Ishikawa (cell line): ENCODE measurements around the gene PTPN1.

Experiments
- CEBPB ChIP-seq: IDR thresholded peaks from 2 replicates; pipeline ENCODE4 v1.6.1; 2012
- CREB1 ChIP-seq: IDR thresholded peaks from 2 replicates; pipeline ENCODE4 v1.6.1; 2012; ENCODE audit warnings: low read depth
- EGR1 ChIP-seq: IDR thresholded peaks from 2 replicates; pipeline ENCODE4 v1.6.1; 2012
- EP300 ChIP-seq: IDR thresholded peaks from 2 replicates; pipeline ENCODE4 v1.6.1; 2012; ENCODE audit warnings: borderline replicate concordance
- FOXM1 ChIP-seq: IDR thresholded peaks from 2 replicates; pipeline ENCODE4 v1.6.1; 2012; ENCODE audit warnings: low read depth, borderline replicate concordance
- NFIC ChIP-seq: IDR thresholded peaks from 2 replicates; pipeline ENCODE4 v1.6.1; 2012
- RAD21 ChIP-seq: IDR thresholded peaks from 2 replicates; pipeline ENCODE4 v1.6.1; 2012; ENCODE audit warnings: low read depth
- TAF1 ChIP-seq: IDR thresholded peaks from 2 replicates; pipeline ENCODE4 v1.6.1; 2012; ENCODE audit warnings: low read depth, mild to moderate bottlenecking
- TCF12 ChIP-seq: IDR thresholded peaks from 2 replicates; pipeline ENCODE4 v1.6.1; 2012; ENCODE audit warnings: low read depth
- TEAD4 ChIP-seq: IDR thresholded peaks from 2 replicates; pipeline ENCODE4 v1.6.1; 2012
- USF1 ChIP-seq: IDR thresholded peaks from 2 replicates; pipeline ENCODE4 v1.6.1; 2012
- YY1 ChIP-seq: IDR thresholded peaks from 2 replicates; pipeline ENCODE4 v1.6.1; 2012; ENCODE audit warnings: low read depth
- ZBTB7A ChIP-seq: IDR thresholded peaks from 2 replicates; pipeline ENCODE4 v1.6.1; 2012; ENCODE audit warnings: low read depth
- TF ChIP-seq, protein P1 (sequence below): IDR thresholded peaks from 2 replicates; pipeline ENCODE4 v1.6.1; 2012
- TF ChIP-seq, protein P2 (sequence below): IDR thresholded peaks from 2 replicates; pipeline ENCODE4 v1.6.1; 2012; ENCODE audit warnings: low read depth, mild to moderate bottlenecking

PTPN1 gene

DNA sequence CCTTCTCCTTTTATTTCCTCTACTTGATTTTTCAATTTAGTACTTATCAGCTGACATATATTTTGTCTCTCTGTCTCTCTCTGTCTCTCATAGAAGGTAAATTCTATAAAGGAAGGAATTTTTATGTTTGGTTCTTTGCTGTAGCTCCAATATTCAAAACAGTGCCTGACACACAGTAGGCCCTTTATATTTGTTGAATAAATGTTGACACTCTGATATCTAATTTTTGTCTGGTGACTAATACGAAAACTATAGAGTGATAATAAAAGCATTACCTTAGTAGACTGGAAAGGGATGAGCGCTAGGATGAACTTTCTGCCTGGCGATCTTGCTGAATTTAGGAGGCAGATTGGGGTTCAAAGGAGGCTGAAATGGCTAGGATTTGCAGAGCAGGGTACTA, 42.8 kb downstream of the PTPN1 start:
- TF ChIP-seq TCF12: no peak
- TF ChIP-seq, protein P1, sequence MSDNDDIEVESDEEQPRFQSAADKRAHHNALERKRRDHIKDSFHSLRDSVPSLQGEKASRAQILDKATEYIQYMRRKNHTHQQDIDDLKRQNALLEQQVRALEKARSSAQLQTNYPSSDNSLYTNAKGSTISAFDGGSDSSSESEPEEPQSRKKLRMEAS: no peak
- no peak for TF ChIP-seq CREB1
- no peak for TF ChIP-seq NFIC
- TF ChIP-seq, protein P2, sequence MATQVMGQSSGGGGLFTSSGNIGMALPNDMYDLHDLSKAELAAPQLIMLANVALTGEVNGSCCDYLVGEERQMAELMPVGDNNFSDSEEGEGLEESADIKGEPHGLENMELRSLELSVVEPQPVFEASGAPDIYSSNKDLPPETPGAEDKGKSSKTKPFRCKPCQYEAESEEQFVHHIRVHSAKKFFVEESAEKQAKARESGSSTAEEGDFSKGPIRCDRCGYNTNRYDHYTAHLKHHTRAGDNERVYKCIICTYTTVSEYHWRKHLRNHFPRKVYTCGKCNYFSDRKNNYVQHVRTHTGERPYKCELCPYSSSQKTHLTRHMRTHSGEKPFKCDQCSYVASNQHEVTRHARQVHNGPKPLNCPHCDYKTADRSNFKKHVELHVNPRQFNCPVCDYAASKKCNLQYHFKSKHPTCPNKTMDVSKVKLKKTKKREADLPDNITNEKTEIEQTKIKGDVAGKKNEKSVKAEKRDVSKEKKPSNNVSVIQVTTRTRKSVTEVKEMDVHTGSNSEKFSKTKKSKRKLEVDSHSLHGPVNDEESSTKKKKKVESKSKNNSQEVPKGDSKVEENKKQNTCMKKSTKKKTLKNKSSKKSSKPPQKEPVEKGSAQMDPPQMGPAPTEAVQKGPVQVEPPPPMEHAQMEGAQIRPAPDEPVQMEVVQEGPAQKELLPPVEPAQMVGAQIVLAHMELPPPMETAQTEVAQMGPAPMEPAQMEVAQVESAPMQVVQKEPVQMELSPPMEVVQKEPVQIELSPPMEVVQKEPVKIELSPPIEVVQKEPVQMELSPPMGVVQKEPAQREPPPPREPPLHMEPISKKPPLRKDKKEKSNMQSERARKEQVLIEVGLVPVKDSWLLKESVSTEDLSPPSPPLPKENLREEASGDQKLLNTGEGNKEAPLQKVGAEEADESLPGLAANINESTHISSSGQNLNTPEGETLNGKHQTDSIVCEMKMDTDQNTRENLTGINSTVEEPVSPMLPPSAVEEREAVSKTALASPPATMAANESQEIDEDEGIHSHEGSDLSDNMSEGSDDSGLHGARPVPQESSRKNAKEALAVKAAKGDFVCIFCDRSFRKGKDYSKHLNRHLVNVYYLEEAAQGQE: no peak
- no peak for TF ChIP-seq EP300
- no peak for TF ChIP-seq FOXM1

DNA sequence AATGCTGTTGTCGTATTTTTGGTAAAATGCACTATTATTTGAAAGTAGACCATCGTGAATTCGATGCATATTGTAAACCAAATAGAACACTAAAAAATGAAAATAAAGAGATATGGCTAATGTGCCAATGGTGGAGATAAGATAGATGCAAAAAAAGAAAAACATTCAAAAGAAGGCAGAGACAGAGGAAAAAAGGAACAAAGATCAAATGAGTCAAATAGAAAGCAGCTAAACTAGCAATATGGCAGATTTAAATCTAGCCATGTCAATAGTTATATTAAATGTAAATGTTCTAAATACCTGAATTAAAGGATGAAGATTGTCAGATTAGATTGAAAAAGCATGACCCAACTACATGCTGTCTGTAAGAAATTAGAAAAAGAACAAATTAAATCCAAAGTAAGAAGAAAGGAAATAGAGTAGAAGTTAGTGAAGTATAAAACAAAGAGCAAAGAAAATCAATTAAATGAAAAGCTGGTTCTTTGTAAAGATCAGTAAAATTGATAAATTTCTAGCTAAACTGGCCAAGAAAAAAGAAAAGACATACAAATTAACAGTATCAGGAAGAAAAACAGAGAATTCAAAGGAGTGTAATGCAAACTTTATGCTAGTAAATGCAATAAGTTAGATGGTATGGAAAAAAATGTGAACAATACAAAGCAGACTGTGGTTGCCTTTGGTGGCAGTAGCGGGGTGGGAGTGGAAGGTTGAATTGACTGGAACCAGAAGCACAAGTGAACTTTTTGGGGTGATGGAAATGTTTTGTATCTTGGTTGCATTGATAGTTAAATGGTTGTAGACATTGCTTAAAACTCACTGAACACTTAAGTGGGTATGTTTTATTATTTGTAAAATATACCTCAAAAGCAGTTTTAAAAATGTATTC, 44.8 kb downstream of the PTPN1 start:
- no peak for TF ChIP-seq NFIC
- TF ChIP-seq, protein P1: no peak
- TF ChIP-seq ZBTB7A: no peak
- no peak for TF ChIP-seq YY1
- no peak for TF ChIP-seq CREB1
- no peak for TF ChIP-seq EGR1
- no peak for TF ChIP-seq EP300
- TF ChIP-seq, protein P2: no peak
- no peak for TF ChIP-seq TEAD4
- no peak for TF ChIP-seq TAF1
- TF ChIP-seq RAD21: no peak
- TF ChIP-seq TCF12: no peak
- TF ChIP-seq FOXM1: no peak
- no peak for TF ChIP-seq CEBPB
- TF ChIP-seq USF1: no peak

GRCh38 chr20:50555662-50556061, 45.5 kb downstream of the PTPN1 start:
- TF ChIP-seq TCF12: no peak

DNA sequence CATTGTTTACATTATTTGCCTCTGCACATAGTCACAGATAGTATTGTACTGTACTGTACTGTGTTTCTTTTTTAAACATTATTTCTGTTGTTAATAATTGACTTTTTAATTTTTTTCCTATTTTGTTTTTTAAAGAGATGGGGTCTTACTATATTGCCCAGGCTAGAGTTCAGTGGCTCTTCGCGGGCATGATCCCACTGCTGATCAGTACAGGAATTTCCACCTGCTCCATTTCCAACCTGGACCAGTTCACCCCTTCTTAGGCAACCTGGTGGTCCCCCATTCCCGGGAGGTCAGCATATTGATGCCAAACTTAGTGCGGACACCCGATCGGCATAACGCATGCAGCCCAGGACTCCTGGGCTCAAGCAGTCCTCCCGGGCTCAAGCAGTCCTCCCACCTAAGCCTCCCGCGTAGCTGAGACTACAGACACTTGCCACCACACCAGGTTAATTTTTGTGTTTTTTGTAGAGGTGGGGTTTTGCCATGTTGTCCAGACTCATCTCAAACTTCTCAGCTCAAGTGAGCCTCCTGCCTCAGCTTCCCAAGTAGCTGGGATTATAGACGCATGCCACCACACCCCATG, 47.5 kb downstream of the PTPN1 start:
- TF ChIP-seq TEAD4: no peak
- TF ChIP-seq EP300: no peak
- no peak for TF ChIP-seq CEBPB
- TF ChIP-seq ZBTB7A: no peak
- no peak for TF ChIP-seq EGR1
- TF ChIP-seq FOXM1: no peak
- TF ChIP-seq NFIC: no peak
- TF ChIP-seq, protein P2: no peak
- TF ChIP-seq USF1: no peak
- TF ChIP-seq TAF1: no peak
- no peak for TF ChIP-seq CREB1
- TF ChIP-seq, protein P1: no peak
- TF ChIP-seq RAD21: no peak
- TF ChIP-seq TCF12: no peak
- no peak for TF ChIP-seq YY1
